SW 1271 (cell line): ENCODE results near the gene NOL7.

ENCODE experiments used
- DNase-seq, 2 experiments: peaks; one replicate each; lab custom pipeline; 2025; lab: John Stamatoyannopoulos, UW

NOL7 gene

GRCh38 chr6:13654496-13654895 lies 39.4 kb downstream of the NOL7 start:
- no peak for DNase-seq

- no peak for DNase-seq
Observed at GRCh38 chr6:13655700-13656099, 40.6 kb downstream of the NOL7 start.

GRCh38 chr6:13660273-13660672 lies 45.1 kb downstream of the NOL7 start:
- DNase-seq = no peak

- DNase-seq = no peak
Observed at GRCh38 chr6:13660893-13661292, 45.8 kb downstream of the NOL7 start.

DNA sequence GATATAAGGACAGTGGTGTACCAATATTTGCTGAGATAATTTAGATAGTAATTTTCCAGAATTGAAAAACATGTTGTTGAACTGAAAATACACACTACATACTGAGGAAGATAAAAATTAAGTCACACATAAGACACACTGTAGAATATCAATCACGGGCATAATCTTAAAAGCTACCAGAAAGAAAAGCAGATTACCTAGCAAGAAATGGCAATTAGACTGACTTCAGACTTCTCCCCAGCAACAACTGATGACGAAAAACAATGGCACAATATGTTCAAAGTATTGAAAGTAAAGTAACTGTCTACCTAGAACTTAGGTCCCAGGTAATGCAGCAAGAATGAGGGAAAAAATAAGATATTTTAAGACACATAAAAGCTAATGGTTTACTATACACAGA lies 46.5 kb downstream of the NOL7 start:
- DNase-seq = no peak

GRCh38 chr6:13662651-13663334 lies 47.7 kb downstream of the NOL7 start:
- DNase-seq = no peak

- no peak for DNase-seq
Observed at GRCh38 chr6:13663986-13664385, 48.9 kb downstream of the NOL7 start.

GRCh38 chr6:13664703-13665352 lies 49.7 kb downstream of the NOL7 start:
- DNase-seq = no peak

DNA sequence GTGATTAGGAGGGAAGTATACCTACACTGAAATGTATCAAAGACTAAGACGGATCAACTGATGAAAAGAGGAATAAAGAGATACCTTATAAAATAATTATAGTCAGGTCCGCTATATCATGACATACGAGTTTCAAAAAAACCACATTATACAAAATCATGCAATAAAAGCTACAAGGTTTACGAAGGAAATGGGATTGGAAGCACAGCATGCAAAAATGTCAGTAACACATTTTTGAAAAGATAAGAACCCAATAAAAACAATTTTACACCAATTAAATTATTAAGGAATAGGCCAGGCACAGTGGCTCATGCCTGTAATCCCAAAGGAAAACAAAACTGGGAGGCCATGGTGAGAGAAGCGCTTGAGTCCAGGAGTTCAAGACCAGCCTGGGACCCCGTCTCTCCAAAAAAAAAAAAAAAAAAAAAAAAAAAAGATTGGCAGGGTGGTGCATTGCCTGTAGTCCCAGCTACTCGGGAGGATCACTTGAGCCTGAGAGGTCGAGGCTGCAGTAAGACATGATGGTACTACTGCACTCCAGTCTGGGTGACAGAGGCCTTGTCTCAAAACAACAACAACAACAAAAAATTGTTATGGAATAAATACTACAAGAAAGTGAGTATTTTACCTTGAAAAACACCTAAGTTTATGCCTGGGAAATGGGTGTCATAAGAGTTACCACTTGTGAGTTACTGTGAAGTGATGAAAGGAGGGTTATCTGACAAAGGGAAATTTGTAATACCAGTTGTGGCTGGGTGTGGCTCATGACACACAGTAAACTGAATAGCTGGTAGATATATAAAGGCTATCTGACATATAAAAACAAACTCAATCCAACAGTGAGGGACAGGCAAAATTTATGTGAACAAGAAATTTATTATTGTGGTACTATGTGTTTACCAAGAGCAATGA lies 51.3 kb downstream of the NOL7 start:
- DNase-seq = no peak

DNA sequence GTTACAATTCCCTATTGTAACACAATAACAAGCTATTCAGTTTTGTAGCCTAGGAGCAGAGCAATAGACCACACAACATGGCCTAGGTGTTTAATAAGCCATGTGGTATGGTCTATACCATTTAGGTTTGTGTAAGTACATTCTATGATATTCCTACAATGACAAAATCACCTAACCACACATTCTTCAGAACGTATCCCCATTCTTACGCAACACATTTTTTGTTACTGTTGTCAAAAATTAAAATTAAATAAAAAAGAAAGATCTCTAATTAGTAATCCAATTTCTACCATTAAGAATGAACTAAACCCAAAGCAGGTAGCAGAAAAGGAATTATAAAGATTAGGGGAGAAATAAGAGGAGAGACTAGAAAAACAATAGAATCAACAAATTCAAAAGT lies 52.5 kb downstream of the NOL7 start:
- DNase-seq = no peak

- DNase-seq = peak in 1 of 2 experiments; percentile 21
Observed at GRCh38 chr6:13668291-13668928, 53.3 kb downstream of the NOL7 start.

- DNase-seq = no peak
Observed at GRCh38 chr6:13669476-13669875, 54.3 kb downstream of the NOL7 start.
